ENCODE data around the gene URB1. TPM values are rescaled to one million over a fixed set of nuclear protein-coding genes. Genes with fewer than 3 reads are reported as not detected.
"Not testable (repeated sequence)": the region's sequence is repeated elsewhere in the genome, so short reads cannot be mapped to it uniquely, and the experiment has no call there.

URB1 gene
- total RNA-seq, 1 donor from 2014 or later: 13.5 TPM

GRCh38 chr21:32411350-32412161 lies 18.7 kb upstream of the URB1 start:
- peak in 1 of 2 donors; percentile 77 for DNase-seq (ENCODE audit: low read depth in 2 of 2)

GRCh38 chr21:32410916-32411315 lies 18.1 kb upstream of the URB1 start:
- no peak for DNase-seq (ENCODE audit: low read depth in 2 of 2)

GRCh38 chr21:32410291-32410690 lies 17.5 kb upstream of the URB1 start:
- DNase-seq (ENCODE audit: low read depth in 2 of 2): no peak

GRCh38 chr21:32406405-32406804 lies 13.6 kb upstream of the URB1 start:
- peak in 1 of 2 donors; percentile 32 for DNase-seq (ENCODE audit: low read depth in 2 of 2)

- DNase-seq (ENCODE audit: low read depth in 2 of 2): peak; percentile 64 to 86
These were observed 10.5 kb upstream of the URB1 start for GRCh38 chr21:32403201-32403777.

GRCh38 chr21:32393677-32394001 lies 827 bp upstream of the URB1 start:
- DNase-seq (ENCODE audit: low read depth in 2 of 2): no peak

GRCh38 chr21:32392299-32392879 lies 423 bp downstream of the URB1 start:
- DNase-seq (ENCODE audit: low read depth in 2 of 2): peak in 1 of 2 donors; percentile 33

GRCh38 chr21:32391755-32392154 lies 1.1 kb downstream of the URB1 start:
- no peak for DNase-seq (ENCODE audit: low read depth in 2 of 2)

- DNase-seq (ENCODE audit: low read depth in 2 of 2): not testable (repeated sequence)
These were observed 2.1 kb downstream of the URB1 start for GRCh38 chr21:32390537-32391224.

- no peak for DNase-seq (ENCODE audit: low read depth in 2 of 2)
These were observed 3.3 kb downstream of the URB1 start for GRCh38 chr21:32389337-32390015.

- DNase-seq (ENCODE audit: low read depth in 2 of 2): no peak
These were observed 4.5 kb downstream of the URB1 start for GRCh38 chr21:32388306-32388705.

- no peak for DNase-seq (ENCODE audit: low read depth in 2 of 2)
These were observed 5.7 kb downstream of the URB1 start for GRCh38 chr21:32387151-32387550.

- peak in 1 of 2 donors; percentile 58 for DNase-seq (ENCODE audit: low read depth in 2 of 2)
These were observed 6.5 kb downstream of the URB1 start for GRCh38 chr21:32386195-32386870.

GRCh38 chr21:32383812-32384211 lies 9.0 kb downstream of the URB1 start:
- no peak for DNase-seq (ENCODE audit: low read depth in 2 of 2)

- DNase-seq (ENCODE audit: low read depth in 2 of 2): no peak
These were observed 10.6 kb downstream of the URB1 start for GRCh38 chr21:32382108-32382644.

GRCh38 chr21:32381571-32381970 lies 11.2 kb downstream of the URB1 start:
- peak in 1 of 2 donors; percentile 38 for DNase-seq (ENCODE audit: low read depth in 2 of 2)

- peak in 1 of 2 donors; percentile 29 for DNase-seq (ENCODE audit: low read depth in 2 of 2)
These were observed 11.9 kb downstream of the URB1 start for GRCh38 chr21:32380940-32381339.

- no peak for DNase-seq (ENCODE audit: low read depth in 2 of 2)
These were observed 13.9 kb downstream of the URB1 start for GRCh38 chr21:32378956-32379355.

- DNase-seq (ENCODE audit: low read depth in 2 of 2): no peak
These were observed 14.8 kb downstream of the URB1 start for GRCh38 chr21:32377991-32378390.

- no peak for DNase-seq (ENCODE audit: low read depth in 2 of 2)
These were observed 15.3 kb downstream of the URB1 start for GRCh38 chr21:32377506-32377905.

GRCh38 chr21:32372755-32373154 lies 20.1 kb downstream of the URB1 start:
- peak in 1 of 2 donors; percentile 84 for DNase-seq (ENCODE audit: low read depth in 2 of 2)
